GM12878 (cell line): ENCODE data around the gene PERM1. TPM values are rescaled to one million over a fixed set of nuclear protein-coding genes. Genes with fewer than 3 reads are reported as not detected.
A peak's percentile ranks its signal among the peaks of the same experiment; 100 is the strongest.

Source experiments
- BACH1 ChIP-seq: fragments of 450-650 bp; IDR thresholded peaks from 2 replicates; pipeline ENCODE4 v1.6.1; 2017; ENCODE audit warnings: mild to moderate bottlenecking, borderline replicate concordance
- CBFB ChIP-seq: IDR thresholded peaks from 2 replicates; pipeline ENCODE4 v1.6.1; 2016; ENCODE audit warnings: antibody characterized with exemption, low read depth
- CBX5 ChIP-seq: sonication (generic); IDR thresholded peaks from 2 replicates; pipeline ENCODE4 v1.6.1; 2016; ENCODE audit warnings: low read depth, moderate library complexity, mild to moderate bottlenecking, inconsistent platforms
- CHD1 ChIP-seq: IDR thresholded peaks from 2 replicates; pipeline ENCODE4 v1.6.1; 2012; ENCODE audit warnings: low read depth, low read length, improper control_type of control experiment
- CTCF ChIP-seq, 3 experiments: IDR thresholded peaks in 2 of 3; conservative IDR thresholded peaks in 1 of 3; 2 replicates each; pipeline ENCODE4 v1.5.1; 2011; ENCODE audit warnings: low read depth in 3 of 3, low read length in 3 of 3, mild to moderate bottlenecking in 3 of 3, control low read depth in 2 of 3, moderate library complexity in 2 of 3, inconsistent platforms in 1 of 3, mixed read lengths in 1 of 3; ENCODE audit not compliant: control insufficient read depth in 2 of 3, insufficient read depth in 1 of 3; ENCODE audit errors: extremely low read depth in 1 of 3
- CUX1 ChIP-seq: IDR thresholded peaks from 2 replicates; pipeline ENCODE4 v1.6.1; 2012; ENCODE audit warnings: improper control_type of control experiment, low read depth, low read length; ENCODE audit not compliant: insufficient replicate concordance
- ESRRA ChIP-seq: IDR thresholded peaks from 2 replicates; pipeline ENCODE4 v1.6.1; 2012; ENCODE audit warnings: mild to moderate bottlenecking, low read length, improper control_type of control experiment
- FOXK2 ChIP-seq: fragments of 450-650 bp; IDR thresholded peaks from 2 replicates; pipeline ENCODE4 v1.6.1; 2017; ENCODE audit warnings: mild to moderate bottlenecking, moderate library complexity
- JUNB ChIP-seq: IDR thresholded peaks from 2 replicates; pipeline ENCODE4 v1.6.1; 2016; ENCODE audit warnings: antibody characterized with exemption, mild to moderate bottlenecking
- NFIC ChIP-seq: IDR thresholded peaks from 2 replicates; pipeline ENCODE4 v1.6.1; 2012; ENCODE audit warnings: low read depth, mild to moderate bottlenecking, inconsistent platforms, low read length, moderate library complexity
- SIN3A ChIP-seq: IDR thresholded peaks from 2 replicates; pipeline ENCODE4 v1.6.1; 2012; ENCODE audit warnings: low read depth, low read length, improper control_type of control experiment
- SIX5 ChIP-seq: IDR thresholded peaks from 2 replicates; pipeline ENCODE4 v1.6.1; 2011; ENCODE audit warnings: mild to moderate bottlenecking, low read depth, low read length, moderate library complexity; ENCODE audit not compliant: severe bottlenecking
- TCF7 ChIP-seq: IDR thresholded peaks from 2 replicates; pipeline ENCODE4 v1.6.1; 2014; ENCODE audit warnings: antibody characterized with exemption, borderline replicate concordance
- YY1 ChIP-seq: IDR thresholded peaks from 2 replicates; pipeline ENCODE4 v1.6.1; 2011; ENCODE audit warnings: low read depth, mild to moderate bottlenecking, low read length
- ZZZ3 ChIP-seq: IDR thresholded peaks from 2 replicates; pipeline ENCODE4 v1.6.1; 2011; ENCODE audit warnings: low read depth; ENCODE audit not compliant: control insufficient read depth, insufficient read length
- polyA plus RNA-seq, 11 experiments: library from polyadenylated mRNA; depleted of rRNA in 4 of 11; unstranded in 6 of 11; stranded (reverse) in 5 of 11; fragments of >200 nt; fragmentation: Nextera tagmentation in 4 of 11; fragmentation: Illumina TruSeq in 1 of 11; extraction: Ambion mirVana in 4 of 11; extraction: Trizol in 1 of 11; gene quantifications; 1 replicate in 1 of 11; 2 replicates in 10 of 11; pipeline versions ENCODE4 v1.2.1 to v1.2.3, GENCODE V29; 2011 to 2016; ENCODE audit warnings: inconsistent platforms in 2 of 11, missing spikeins in 2 of 11, low read depth in 1 of 11
- total RNA-seq, 4 experiments: library from RNA; depleted of rRNA in 3 of 4; stranded (reverse); fragments of >200 nt in 3 of 4; fragmentation: Illumina TruSeq in 1 of 4; extraction: Trizol in 1 of 4; gene quantifications; 2 replicates each; pipeline versions ENCODE4 v1.2.1 to v1.2.3, GENCODE V29; 2013 to 2021
- TF ChIP-seq, protein P1 (sequence below): IDR thresholded peaks from 2 replicates; pipeline ENCODE4 v1.6.1; 2011; ENCODE audit warnings: low read depth, low read length, improper control_type of control experiment, borderline replicate concordance
- TF ChIP-seq, protein P2 (sequence below): fragments of 450-650 bp; IDR thresholded peaks from 2 replicates; pipeline ENCODE4 v1.6.1; 2017; ENCODE audit warnings: mild to moderate bottlenecking

The PERM1 gene
- total and polyA plus RNA-seq, 10 of the 15 experiments (the other 5 are each of a cell fraction or from before 2014, with no cell fraction given): not detected

- TF ChIP-seq, protein P1, sequence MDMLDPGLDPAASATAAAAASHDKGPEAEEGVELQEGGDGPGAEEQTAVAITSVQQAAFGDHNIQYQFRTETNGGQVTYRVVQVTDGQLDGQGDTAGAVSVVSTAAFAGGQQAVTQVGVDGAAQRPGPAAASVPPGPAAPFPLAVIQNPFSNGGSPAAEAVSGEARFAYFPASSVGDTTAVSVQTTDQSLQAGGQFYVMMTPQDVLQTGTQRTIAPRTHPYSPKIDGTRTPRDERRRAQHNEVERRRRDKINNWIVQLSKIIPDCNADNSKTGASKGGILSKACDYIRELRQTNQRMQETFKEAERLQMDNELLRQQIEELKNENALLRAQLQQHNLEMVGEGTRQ: no peak
- TF ChIP-seq CTCF (IDR thresholded peaks at IDR 0.05 in 2 of 3, conservative IDR thresholded peaks at IDR 0.05 in 1 of 3; ENCODE audit: control insufficient read depth in 2 of 3, extremely low read depth in 1 of 3, insufficient read depth in 1 of 3, low read depth in 3 of 3, low read length in 3 of 3) (no peak), ZZZ3 (no peak), CUX1 (no peak), CHD1 (no peak), JUNB (peak; percentile 37), ESRRA (no peak), SIX5 (no peak), BACH1 (no peak), SIN3A (peak; percentile 54; the same call in 1 of the 2 replicates), YY1 (no peak), NFIC (no peak), CBX5 (no peak), CBFB (0 out of 2 replicates have a peak, but pooled peaks have one; percentile 26), FOXK2 (peak; percentile 70), TCF7 (no peak)
- TF ChIP-seq, protein P2, sequence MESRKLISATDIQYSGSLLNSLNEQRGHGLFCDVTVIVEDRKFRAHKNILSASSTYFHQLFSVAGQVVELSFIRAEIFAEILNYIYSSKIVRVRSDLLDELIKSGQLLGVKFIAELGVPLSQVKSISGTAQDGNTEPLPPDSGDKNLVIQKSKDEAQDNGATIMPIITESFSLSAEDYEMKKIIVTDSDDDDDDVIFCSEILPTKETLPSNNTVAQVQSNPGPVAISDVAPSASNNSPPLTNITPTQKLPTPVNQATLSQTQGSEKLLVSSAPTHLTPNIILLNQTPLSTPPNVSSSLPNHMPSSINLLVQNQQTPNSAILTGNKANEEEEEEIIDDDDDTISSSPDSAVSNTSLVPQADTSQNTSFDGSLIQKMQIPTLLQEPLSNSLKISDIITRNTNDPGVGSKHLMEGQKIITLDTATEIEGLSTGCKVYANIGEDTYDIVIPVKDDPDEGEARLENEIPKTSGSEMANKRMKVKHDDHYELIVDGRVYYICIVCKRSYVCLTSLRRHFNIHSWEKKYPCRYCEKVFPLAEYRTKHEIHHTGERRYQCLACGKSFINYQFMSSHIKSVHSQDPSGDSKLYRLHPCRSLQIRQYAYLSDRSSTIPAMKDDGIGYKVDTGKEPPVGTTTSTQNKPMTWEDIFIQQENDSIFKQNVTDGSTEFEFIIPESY: no peak
These were observed 31.4 kb upstream of the PERM1 start, which contains the start of gene ISG15 (continued) for GRCh38 chr1:1013105-1013921.
